GM12892 (cell line): ENCODE measurements around the gene KLKB1. TPM values are rescaled to one million over a fixed set of nuclear protein-coding genes. Genes with fewer than 3 reads are reported as not detected.

Source experiments
- DNase-seq: peaks from one replicate; pipeline ENCODE4 v3.0.0; 2011; ENCODE audit not compliant: insufficient read length
- FAIRE-seq: peaks from 2 replicates; lab custom pipeline; 2011; peaks lifted over from hg19 to GRCh38; lab: Jason Lieb, UNC
- POLR2A ChIP-seq: IDR thresholded peaks from 2 replicates; pipeline ENCODE4 v1.6.1; 2011; ENCODE audit warnings: low read depth, low read length, control low read depth
- POLR2AphosphoS5 ChIP-seq: IDR thresholded peaks from 2 replicates; pipeline ENCODE4 v1.6.1; 2011; ENCODE audit warnings: low read depth, low read length, control low read depth
- TAF1 ChIP-seq: IDR thresholded peaks from 2 replicates; pipeline ENCODE4 v1.6.1; 2011; ENCODE audit warnings: low read depth, mild to moderate bottlenecking, control low read depth, low read length, borderline replicate concordance
- polyA plus RNA-seq: library from polyadenylated mRNA; unstranded; fragments of >200 nt; gene quantifications from one replicate; pipeline ENCODE4 v1.2.1, GENCODE V29; 2012; ENCODE audit warnings: missing spikeins, inconsistent platforms; ENCODE audit not compliant: missing spikeins

KLKB1 gene
- not detected for polyA plus RNA-seq

DNA sequence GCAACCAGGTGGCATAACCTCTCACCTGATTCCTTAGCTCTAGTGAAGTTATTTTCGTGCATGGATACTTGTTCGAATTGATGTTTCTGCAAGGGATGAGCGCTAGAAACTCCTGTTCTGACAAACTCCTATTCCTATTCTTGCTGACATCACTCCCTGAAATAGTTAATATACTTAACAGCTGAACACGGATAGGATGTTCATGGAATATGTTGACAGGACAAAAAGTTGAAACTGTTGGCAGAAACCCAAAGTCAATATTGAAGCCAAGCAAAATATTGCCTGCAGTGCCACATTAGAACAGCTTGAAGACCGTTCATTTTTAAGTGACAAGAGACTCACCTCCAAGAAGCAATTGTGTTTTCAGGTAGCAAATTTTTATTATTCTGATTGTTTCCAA lies at the start of gene KLKB1:
Gene KLKB1, plus strand, starts transcription at position 287 of the 400 bp plus-strand sequence. CDS start 689 bp downstream, outside the sequence.
- TF ChIP-seq TAF1 (no peak), POLR2AphosphoS5 (no peak), POLR2A (no peak)
- no peak for DNase-seq
- no peak for FAIRE-seq

DNA sequence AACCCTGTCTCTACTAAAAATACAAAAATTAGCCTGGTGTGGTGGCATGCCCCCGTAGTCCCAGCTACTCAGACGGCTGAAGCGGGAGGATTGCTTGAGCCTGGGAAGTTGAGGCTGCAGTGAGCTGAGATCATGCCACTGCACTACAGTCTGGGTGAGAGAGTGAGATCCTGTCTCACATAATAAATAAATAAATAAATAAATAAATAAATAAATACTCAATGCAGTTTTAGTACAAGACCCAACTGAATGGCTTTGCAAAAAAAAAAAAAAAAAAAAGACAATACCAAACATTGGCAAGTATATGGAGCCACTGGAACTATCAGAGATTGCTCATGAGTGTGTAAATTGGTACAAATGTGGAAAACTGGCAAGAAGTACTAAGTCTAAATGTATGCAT lies 39.2 kb upstream of the KLKB1 start:
- no peak for TF ChIP-seq POLR2AphosphoS5
- TF ChIP-seq POLR2A, result no peak
- no peak for TF ChIP-seq TAF1
- FAIRE-seq (no peak), DNase-seq (no peak)

DNA sequence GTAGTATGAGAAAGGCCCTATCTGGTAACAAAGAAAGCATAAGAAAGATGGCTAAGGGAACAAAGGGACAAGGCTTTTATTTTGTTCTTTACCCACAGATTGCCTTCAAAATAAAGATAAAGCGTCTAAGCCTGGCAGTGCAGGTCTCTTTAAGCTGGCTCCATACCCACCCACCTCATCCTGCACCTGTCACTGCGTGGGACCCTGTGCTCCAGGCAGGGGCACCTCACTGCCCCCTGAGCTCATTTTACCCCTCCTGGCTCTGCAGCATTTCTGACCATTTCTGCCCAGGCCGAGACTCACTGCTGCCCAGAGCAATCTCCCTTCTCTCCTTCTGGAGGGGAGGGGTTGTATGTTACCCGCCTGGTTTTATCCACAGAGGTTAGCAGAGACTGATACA lies 37.7 kb upstream of the KLKB1 start:
- no peak for DNase-seq
- no peak for TF ChIP-seq TAF1
- TF ChIP-seq POLR2A, result no peak
- TF ChIP-seq POLR2AphosphoS5, result no peak
- FAIRE-seq, result no peak

DNA sequence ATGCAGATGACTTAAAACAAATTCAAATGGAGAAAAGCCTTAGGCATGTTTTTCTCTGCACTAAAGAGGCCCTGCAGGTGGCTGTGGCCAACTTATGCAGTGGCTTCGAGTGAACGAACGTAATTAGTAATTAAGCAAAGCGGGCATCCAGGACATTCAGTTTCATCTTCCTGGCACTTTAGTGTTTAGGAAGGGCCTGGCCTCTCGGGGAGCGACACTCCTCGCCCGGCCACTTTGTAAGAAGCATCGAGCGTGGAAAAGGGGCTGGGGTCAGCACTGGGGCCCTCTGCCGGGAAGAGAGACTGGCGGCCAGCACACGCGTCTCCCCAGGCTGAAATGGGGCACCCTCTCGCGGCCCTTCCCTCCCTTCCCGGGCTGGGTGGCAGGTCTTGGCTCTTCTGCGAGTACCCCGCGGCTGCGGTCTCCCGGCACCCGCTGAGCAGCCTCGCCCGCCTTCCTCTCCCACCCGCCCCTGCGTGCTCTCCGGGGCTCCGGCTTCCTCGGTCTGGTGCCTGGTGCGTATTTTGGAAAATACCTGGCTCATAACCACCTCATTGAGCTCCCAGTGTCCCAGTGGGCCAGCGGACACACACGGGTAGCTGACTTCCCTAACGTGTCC lies 36.6 kb upstream of the KLKB1 start:
- FAIRE-seq (peak; percentile 73), DNase-seq (peak; percentile 41)
- no peak for TF ChIP-seq TAF1

DNA sequence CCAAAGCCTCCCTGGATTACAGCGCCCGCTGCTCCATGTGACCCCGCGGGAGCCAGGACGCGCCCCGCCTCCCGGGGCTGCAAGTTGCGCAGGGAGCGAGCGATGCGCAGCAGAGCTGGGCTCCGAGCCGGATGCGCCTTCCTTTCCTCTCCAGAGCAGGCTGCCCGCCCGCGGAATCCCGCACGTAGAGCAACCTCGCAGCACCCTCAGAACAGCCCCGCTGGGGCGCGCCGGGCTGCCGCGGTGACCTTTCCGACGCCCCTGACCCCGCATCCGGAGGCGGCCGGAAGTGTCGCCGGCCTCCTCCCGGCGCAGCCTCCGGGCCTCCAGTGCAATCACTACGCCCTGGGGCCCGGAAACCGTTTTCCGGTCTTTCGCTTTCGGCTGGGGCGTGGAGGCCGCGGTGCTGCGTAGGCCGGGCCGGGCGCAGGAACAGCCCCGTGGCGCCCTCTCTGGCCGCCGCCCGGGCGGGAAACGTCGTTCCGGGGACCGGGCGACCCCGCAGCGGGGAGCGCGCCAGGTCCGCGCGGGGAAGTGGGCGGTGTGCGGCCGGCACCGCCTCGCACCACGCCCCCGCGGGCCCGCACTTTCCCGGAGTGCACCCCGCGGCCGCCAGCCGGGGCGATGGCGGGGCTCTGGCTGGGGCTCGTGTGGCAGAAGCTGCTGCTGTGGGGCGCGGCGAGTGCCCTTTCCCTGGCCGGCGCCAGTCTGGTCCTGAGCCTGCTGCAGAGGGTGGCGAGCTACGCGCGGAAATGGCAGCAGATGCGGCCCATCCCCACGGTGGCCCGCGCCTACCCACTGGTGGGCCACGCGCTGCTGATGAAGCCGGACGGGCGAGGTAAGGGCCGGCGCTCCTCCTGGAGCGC lies 35.9 kb upstream of the KLKB1 start, which contains the start of gene CYP4V2:
Gene CYP4V2, plus strand, starts transcription at position 368 of the 866 bp plus-strand sequence. Its CDS starts 257 bp downstream, at position 625.
- FAIRE-seq (peak; percentile 88), DNase-seq (peak; percentile 82)
- TF ChIP-seq POLR2AphosphoS5 (no peak; the same call in 1 of the 2 replicates), TAF1 (peak; percentile 10; the same call in 1 of the 2 replicates), POLR2A (peak; percentile 64)

DNA sequence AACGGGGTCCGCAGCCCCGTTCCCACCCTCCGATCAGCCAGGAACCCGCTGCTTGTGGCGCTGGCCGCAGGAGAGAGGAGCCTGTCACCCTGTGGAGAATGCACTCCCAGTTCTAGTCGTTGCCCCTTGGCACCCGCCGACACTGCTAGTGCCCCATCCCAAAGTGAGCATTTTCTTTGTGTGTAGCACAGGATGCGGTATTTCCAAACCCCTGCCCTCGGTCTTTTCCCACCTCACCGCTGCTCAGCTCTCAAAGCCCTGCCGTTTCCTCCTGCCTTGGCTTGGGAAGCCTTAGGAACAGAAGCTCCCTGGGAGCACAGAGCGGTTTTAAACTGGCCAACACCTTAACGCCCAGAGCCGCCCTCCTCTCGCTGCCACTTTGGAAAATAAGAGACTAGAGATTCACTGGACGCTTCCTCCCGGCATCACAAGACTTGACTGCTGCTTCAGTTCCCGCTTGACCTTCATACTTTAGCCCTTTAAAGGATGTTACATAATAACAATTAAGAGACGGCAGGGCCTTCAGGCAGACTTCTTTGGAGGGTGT lies 35.2 kb upstream of the KLKB1 start:
- no peak for DNase-seq
- FAIRE-seq, result peak; percentile 64
- no peak for TF ChIP-seq TAF1
- no peak for TF ChIP-seq POLR2A
- no peak for TF ChIP-seq POLR2AphosphoS5

DNA sequence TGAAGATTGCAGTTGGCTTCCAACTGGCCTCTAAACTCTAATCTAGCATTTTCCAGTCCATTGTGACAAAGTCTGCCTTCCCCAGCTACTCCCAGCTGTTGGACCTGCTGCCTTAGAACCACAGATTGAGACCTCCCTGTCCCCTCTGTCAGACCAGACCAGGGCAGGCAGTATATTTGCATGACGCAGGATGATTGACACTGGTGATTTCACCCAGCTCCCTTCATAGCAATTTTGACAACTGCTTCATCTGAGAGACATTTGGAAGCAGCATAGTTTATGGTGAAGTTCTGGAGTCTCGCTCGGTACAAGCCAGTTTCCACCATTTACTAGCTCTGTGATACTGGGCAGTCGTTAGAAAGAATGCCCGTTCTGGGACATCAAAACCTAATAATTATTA lies 33.5 kb upstream of the KLKB1 start:
- FAIRE-seq (no peak), DNase-seq (no peak)
- TF ChIP-seq POLR2AphosphoS5 (no peak), POLR2A (no peak), TAF1 (no peak)

DNA sequence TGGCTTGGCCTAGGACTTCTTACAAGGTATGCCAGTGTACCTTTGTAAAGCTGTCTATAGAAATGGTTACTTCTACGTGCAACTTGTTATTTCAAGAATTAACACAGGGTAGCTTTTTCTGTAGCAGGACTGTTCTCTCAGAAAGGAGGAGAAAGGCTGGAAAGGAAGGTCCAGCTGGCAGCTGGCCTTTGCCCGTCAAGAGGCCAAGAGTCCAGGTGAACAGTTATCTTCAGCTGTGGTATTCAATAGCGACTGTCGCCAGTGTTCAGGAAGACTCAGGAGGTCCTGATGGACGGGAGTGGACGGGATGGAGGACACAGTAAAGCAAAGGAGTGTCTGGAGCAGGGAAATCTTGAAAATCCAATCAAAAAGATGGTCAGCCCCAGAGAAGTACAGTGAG lies 31.2 kb upstream of the KLKB1 start:
- TF ChIP-seq TAF1 (no peak), POLR2A (no peak), POLR2AphosphoS5 (no peak)
- DNase-seq, result no peak
- no peak for FAIRE-seq

DNA sequence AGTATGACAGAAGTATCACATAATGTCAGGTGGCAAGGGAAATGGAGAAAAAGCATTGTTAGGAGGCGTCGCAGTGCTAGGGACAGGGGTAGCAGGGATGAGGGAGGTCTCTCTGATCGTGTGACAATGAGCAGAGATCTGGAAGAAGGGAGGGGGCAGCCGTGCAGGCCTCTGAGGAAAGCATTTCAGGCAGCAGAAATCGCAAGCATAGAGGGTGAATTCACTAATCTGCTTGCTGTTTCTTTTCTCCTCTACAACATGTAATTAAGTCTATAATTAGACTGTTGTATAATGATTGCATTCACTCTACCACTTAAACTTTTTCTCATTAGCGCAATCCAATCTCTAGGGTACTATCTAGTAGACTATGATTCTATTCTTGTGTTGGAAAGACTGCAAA lies 26.8 kb upstream of the KLKB1 start:
- no peak for TF ChIP-seq POLR2A
- TF ChIP-seq TAF1, result no peak
- no peak for TF ChIP-seq POLR2AphosphoS5

DNA sequence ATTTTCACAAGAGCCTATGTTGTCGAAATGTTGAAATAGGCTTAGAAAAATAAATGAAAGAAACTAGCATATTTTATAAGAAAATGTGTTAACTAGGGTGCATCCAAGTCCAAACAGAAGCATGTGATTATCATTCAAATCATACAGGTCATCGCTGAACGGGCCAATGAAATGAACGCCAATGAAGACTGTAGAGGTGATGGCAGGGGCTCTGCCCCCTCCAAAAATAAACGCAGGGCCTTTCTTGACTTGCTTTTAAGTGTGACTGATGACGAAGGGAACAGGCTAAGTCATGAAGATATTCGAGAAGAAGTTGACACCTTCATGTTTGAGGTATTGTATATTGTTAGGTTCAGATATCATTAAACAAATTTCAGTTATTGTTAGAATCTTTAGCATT lies 26.3 kb upstream of the KLKB1 start:
- DNase-seq, result no peak
- no peak for TF ChIP-seq TAF1
- no peak for TF ChIP-seq POLR2AphosphoS5
- TF ChIP-seq POLR2A, result no peak
- FAIRE-seq, result no peak

More for the DNA sequence above, 26.8 kb upstream of the KLKB1 start:
- no peak for DNase-seq
- FAIRE-seq, result no peak

DNA sequence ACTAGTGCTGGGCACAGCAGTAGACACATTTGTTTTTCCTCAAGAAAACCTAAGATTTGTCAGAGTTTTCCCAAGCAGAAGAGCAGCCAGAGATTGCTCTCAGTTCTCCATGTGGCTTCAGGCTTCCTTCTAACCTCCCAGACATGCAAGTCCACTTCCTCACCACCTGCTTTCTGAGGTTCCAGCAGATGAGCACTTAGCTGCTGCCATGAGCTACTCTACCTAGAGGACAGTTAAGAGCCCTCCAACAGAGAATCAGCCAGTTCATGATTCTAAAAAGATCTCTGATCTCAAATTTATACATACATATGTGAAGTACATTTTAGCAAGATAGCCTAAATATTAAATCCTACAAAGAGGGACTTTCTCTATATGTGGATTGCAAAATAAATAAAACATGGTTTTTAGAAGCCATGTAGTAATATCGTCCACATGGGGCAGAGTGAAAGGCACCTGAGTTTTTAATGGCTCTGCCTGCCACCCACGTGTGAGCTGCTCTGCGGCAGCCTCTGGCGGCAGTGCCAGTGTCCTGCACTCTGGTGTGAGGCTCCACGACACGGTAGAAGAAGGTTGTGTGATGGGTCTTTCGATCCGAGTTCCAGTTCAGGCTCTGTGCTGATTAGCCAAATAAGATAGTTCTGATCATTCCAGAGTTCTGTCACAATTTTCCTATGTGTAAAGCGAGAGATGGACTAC lies 25.6 kb upstream of the KLKB1 start:
- DNase-seq, result peak; percentile 42
- FAIRE-seq, result no peak

More for the DNA sequence above, 25.6 kb upstream of the KLKB1 start:
- TF ChIP-seq POLR2AphosphoS5 (no peak), POLR2A (no peak), TAF1 (no peak)
